SK-N-SH (cell line): ENCODE data around the gene CHST11.

ENCODE experiments used
- EP300 ChIP-seq, 2 experiments: IDR thresholded peaks; 2 replicates each; pipeline versions ENCODE4 v1.4.0 to v1.6.1; 2012; ENCODE audit warnings: borderline replicate concordance in 1 of 2, low read depth in 1 of 2, low read length in 1 of 2
- POLR2AphosphoS5 ChIP-seq: IDR thresholded peaks from 2 replicates; pipeline ENCODE4 v1.6.1; 2012; ENCODE audit warnings: low read depth, low read length
- TF ChIP-seq, protein P1 (sequence below): IDR thresholded peaks from 2 replicates; pipeline ENCODE4 v1.6.1; 2012; ENCODE audit warnings: mild to moderate bottlenecking, low read depth, low read length, moderate library complexity
- TF ChIP-seq, protein P2 (sequence below): fragments of 200-600 bp; sonication (generic); IDR thresholded peaks from 2 replicates; pipeline ENCODE4 v1.6.1; 2017; ENCODE audit warnings: antibody characterized with exemption, mild to moderate bottlenecking, moderate library complexity

DNA sequence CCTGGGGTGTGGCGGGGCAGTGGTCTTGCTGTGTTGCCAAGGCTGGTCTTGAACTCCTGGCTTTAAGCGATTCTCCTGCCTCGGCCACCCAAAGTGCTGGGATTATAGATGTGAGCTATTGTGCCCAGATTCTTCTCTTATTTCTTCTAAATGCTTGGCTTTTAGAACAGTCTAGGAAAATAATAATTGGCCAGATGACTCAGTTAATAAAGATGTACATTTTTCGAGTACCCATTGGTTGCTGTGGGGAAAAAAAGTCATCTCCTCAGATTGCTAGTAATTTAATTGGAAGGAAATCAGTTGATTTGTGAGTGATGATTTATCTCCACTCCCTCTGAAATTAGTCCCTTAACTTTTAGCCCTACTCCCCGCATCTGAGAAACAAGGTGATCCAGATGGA, 45.5 kb downstream of the CHST11 start:
- no peak for TF ChIP-seq POLR2AphosphoS5
- TF ChIP-seq, protein P1, sequence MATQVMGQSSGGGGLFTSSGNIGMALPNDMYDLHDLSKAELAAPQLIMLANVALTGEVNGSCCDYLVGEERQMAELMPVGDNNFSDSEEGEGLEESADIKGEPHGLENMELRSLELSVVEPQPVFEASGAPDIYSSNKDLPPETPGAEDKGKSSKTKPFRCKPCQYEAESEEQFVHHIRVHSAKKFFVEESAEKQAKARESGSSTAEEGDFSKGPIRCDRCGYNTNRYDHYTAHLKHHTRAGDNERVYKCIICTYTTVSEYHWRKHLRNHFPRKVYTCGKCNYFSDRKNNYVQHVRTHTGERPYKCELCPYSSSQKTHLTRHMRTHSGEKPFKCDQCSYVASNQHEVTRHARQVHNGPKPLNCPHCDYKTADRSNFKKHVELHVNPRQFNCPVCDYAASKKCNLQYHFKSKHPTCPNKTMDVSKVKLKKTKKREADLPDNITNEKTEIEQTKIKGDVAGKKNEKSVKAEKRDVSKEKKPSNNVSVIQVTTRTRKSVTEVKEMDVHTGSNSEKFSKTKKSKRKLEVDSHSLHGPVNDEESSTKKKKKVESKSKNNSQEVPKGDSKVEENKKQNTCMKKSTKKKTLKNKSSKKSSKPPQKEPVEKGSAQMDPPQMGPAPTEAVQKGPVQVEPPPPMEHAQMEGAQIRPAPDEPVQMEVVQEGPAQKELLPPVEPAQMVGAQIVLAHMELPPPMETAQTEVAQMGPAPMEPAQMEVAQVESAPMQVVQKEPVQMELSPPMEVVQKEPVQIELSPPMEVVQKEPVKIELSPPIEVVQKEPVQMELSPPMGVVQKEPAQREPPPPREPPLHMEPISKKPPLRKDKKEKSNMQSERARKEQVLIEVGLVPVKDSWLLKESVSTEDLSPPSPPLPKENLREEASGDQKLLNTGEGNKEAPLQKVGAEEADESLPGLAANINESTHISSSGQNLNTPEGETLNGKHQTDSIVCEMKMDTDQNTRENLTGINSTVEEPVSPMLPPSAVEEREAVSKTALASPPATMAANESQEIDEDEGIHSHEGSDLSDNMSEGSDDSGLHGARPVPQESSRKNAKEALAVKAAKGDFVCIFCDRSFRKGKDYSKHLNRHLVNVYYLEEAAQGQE: no peak
- TF ChIP-seq, protein P2, sequence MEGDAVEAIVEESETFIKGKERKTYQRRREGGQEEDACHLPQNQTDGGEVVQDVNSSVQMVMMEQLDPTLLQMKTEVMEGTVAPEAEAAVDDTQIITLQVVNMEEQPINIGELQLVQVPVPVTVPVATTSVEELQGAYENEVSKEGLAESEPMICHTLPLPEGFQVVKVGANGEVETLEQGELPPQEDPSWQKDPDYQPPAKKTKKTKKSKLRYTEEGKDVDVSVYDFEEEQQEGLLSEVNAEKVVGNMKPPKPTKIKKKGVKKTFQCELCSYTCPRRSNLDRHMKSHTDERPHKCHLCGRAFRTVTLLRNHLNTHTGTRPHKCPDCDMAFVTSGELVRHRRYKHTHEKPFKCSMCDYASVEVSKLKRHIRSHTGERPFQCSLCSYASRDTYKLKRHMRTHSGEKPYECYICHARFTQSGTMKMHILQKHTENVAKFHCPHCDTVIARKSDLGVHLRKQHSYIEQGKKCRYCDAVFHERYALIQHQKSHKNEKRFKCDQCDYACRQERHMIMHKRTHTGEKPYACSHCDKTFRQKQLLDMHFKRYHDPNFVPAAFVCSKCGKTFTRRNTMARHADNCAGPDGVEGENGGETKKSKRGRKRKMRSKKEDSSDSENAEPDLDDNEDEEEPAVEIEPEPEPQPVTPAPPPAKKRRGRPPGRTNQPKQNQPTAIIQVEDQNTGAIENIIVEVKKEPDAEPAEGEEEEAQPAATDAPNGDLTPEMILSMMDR: no peak
- no peak for TF ChIP-seq EP300 (IDR thresholded peaks at IDR 0.05; ENCODE audit: borderline replicate concordance in 1 of 2, low read depth in 1 of 2, low read length in 1 of 2)
